Aorta (tissue), 5 donors: Measurements from ENCODE around the gene CLDN3. TPM values are rescaled to one million over a fixed set of nuclear protein-coding genes. Genes with fewer than 3 reads are reported as not detected.
"Not testable (repeated sequence)": the region's sequence is repeated elsewhere in the genome, so short reads cannot be mapped to it uniquely, and the experiment has no call there.

Source experiments
- ATAC-seq: fragments of 200-7000 bp; cut with Tn5 transposase; one replicate; pipeline ENCODE4 v1.9.1; 2022; ENCODE audit warnings: moderate library complexity; ENCODE audit not compliant: low FRiP score
- DNase-seq, 2 donors: peaks; one replicate each; pipeline ENCODE4 v3.0.0-alpha.2; 2020
- H3K27ac ChIP-seq, 2 donors: one replicate each; pipeline ENCODE4 v1.5.1; 2013; ENCODE audit warnings: low read length in 2 of 2, mild to moderate bottlenecking in 2 of 2, moderate library complexity in 2 of 2, control low read depth in 1 of 2, inconsistent platforms in 1 of 2, low read depth in 1 of 2
- H3K27me3 ChIP-seq, 2 donors: one replicate each; pipeline ENCODE4 v1.6.1; 2013; ENCODE audit warnings: control low read depth in 1 of 2, low read length in 1 of 2, mild to moderate bottlenecking in 1 of 2, moderate library complexity in 1 of 2; ENCODE audit not compliant: insufficient read depth in 2 of 2, control insufficient read depth in 1 of 2
- H3K36me3 ChIP-seq, 2 donors: one replicate each; pipeline ENCODE4 v1.6.1; 2013; ENCODE audit warnings: control low read depth in 1 of 2, low read length in 1 of 2, mild to moderate bottlenecking in 1 of 2; ENCODE audit not compliant: insufficient read depth in 2 of 2, control insufficient read depth in 1 of 2
- H3K4me1 ChIP-seq, 2 donors: one replicate each; pipeline ENCODE4 v1.6.1; 2013; ENCODE audit warnings: low read length in 2 of 2, control low read depth in 1 of 2, mild to moderate bottlenecking in 1 of 2, moderate library complexity in 1 of 2; ENCODE audit not compliant: insufficient read depth in 2 of 2, control insufficient read depth in 1 of 2
- H3K4me3 ChIP-seq, 2 donors: one replicate each; pipeline ENCODE4 v1.5.1; 2013; ENCODE audit warnings: low read length in 2 of 2, control low read depth in 1 of 2, mild to moderate bottlenecking in 1 of 2
- H3K9me3 ChIP-seq: one replicate; pipeline ENCODE4 v1.6.1; 2013; ENCODE audit warnings: mild to moderate bottlenecking, low read length; ENCODE audit not compliant: control insufficient read depth
- WGBS, 2 donors: extraction: QIAGEN DNeasy Blood & Tissue Kit; methylation state at CpG; one replicate each; pipeline ENCODE4 v1.1.7; 2013; 5-methylcytosine and 5-hydroxymethylcytosine counted together
- intact Hi-C, 2 donors: fragments of 100-400 bp; cut with DNase I; formaldehyde crosslinking; loops; one replicate each; pipeline versions ENCODE4 v1.14.2 to v1.15.0; 2022
- polyA plus RNA-seq, 2 donors: library from polyadenylated mRNA; stranded (reverse); fragments of 200-250 nt; gene quantifications; one replicate each; pipeline ENCODE4 v1.2.3, GENCODE V29; 2013
- total RNA-seq, 2 donors: library from RNA; stranded (reverse); fragmentation: NEBNext Ultra II Directional; extraction: Animal tissue kit (Norgen Biotek cat#: 25700); gene quantifications; one replicate each; pipeline ENCODE4 v1.2.1, GENCODE V29; 2021
- donor health status: healthy with polysubstance abuse.
- donor health status: Bipolar disorder and iron deficiency.
- donor health status: DM: no; HTN: no; CAD: no.
- donor health status: DM: no; HTN: no; CAD: no.
- donor health status: DM: yes; HTN: yes; CAD: no.

CLDN3 gene
- total and polyA plus RNA-seq, 4 donors = 1.3 to 17.4 TPM; not detected in 2

DNA sequence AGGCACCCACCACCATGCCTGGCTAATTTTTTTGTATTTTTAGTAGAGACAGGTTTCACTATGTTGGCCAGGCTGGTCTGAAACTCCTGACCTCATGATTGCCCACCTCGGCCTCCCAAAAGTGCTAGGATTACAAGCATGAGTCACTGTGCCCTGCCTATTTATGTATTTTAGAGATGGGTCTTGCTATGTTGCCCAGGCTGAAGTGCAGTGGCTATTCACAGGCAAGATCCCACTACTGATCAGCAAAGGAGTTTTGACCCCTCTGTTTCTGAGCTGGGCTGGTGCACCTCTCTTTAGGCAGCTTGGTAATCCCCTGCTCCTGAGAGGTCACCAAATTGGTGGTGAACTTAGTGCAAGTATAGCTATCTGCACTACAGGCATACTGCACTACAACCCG lies 37.7 kb downstream of the CLDN3 start:
- Histone ChIP-seq H3K36me3 (peaks cover 0 to 2% of the 10 kb centered on the region in 2 donors), H3K27me3 (no peaks in the 10 kb centered on the region), H3K4me1 (no peaks in the 10 kb centered on the region), H3K9me3 (no peaks in the 10 kb centered on the region), H3K4me3 (no peak overlapping the region), H3K27ac (no peak overlapping the region)
- WGBS, 2 donors = 50 to 78% methylated on average over 2 of the region's 2 CpGs
- DNase-seq (no peak), ATAC-seq (no peak)
- intact Hi-C loops = no loop called here

DNA sequence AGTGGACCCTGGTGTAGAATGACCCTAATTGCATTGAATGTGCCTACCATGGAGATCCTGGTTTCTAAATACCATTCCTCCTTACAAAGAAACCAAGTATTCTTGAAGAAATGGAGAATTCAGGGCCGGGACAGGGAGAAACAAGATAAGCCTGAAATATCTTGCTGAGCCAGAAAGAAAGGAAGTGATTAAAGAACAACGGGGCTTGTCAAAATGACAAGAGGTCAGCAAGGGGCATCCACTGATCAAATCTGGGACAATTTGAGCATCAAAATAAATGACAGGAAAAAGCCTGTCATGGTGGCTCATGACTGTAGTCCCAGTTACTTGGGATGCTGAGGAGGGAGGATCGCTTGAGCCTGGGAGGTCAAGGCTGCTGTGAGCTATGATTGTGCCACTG lies 39.6 kb downstream of the CLDN3 start:
- Histone ChIP-seq H3K4me3 (no peak overlapping the region), H3K27ac (no peak overlapping the region), H3K27me3 (no peaks in the 10 kb centered on the region), H3K9me3 (no peaks in the 10 kb centered on the region), H3K36me3 (no peaks in the 10 kb centered on the region), H3K4me1 (no peaks in the 10 kb centered on the region)
- WGBS, 2 donors = 53 to 57% methylated on average over 3 of the region's 3 CpGs
- ATAC-seq (no peak), DNase-seq (no peak)
- intact Hi-C loops = no loop called here

DNA sequence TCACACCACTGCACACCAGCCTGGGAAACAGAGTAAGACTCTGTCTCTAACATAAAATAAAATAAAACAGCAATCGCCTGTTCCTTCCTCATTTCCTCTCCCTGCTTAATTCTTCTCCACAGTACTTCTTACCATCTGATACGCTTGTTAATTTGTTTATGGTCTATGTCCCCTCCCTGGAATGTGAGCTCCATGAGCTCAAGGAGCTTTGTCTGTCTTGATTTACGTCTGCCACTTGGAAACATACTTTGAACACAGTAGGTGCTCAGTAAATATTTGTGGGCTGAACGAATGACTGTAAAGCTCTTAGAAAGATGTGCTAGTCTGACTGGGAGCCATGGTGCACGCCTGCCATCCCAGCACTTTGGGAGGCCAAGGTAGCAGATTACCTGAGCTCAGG lies 41.5 kb downstream of the CLDN3 start:
- H3K4me1 ChIP-seq = no peaks in the 10 kb centered on the region
- no peak overlapping the region for H3K4me3 ChIP-seq
- no peak overlapping the region for H3K27ac ChIP-seq
- no peaks in the 10 kb centered on the region for H3K9me3 ChIP-seq
- DNase-seq (no peak), ATAC-seq (no peak)
- no peaks in the 10 kb centered on the region for H3K27me3 ChIP-seq
- 53% methylated on average over 5 of the region's 5 CpGs for WGBS, 2 donors
- H3K36me3 ChIP-seq = no peaks in the 10 kb centered on the region
- intact Hi-C loops = no loop called here

DNA sequence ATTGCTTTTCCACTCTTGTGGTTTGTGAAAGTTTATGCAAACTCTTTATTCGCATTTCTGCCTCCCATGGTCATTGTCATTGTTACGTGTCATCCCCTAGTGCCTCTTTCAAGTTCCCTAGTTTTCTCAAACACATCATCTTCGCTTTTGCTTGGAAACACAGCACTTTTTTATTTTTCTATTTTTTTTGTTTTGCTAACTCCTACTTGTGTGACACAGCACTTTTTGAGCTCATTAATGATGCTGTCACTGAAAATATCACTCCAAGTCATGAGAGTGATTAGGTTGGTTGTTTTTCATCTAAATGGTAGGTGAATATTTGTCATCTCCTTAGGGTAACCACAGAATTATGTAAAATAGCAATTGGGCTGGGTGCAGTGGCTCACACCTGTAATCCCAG lies 42.1 kb downstream of the CLDN3 start:
- ATAC-seq = no peak
- H3K36me3 ChIP-seq = no peaks in the 10 kb centered on the region
- DNase-seq = no peak
- WGBS, 2 donors = 74% methylated on average over 3 of the region's 3 CpGs
- H3K4me3 ChIP-seq = no peak overlapping the region
- no peak overlapping the region for H3K27ac ChIP-seq
- H3K27me3 ChIP-seq = no peaks in the 10 kb centered on the region
- no peaks in the 10 kb centered on the region for H3K9me3 ChIP-seq
- H3K4me1 ChIP-seq = no peaks in the 10 kb centered on the region
- intact Hi-C loops = loop anchor here in 1 of 2 donors (2.0 kb wide), 1 partner anchor 121 kb away; no protein-coding TSS in a partner anchor

DNA sequence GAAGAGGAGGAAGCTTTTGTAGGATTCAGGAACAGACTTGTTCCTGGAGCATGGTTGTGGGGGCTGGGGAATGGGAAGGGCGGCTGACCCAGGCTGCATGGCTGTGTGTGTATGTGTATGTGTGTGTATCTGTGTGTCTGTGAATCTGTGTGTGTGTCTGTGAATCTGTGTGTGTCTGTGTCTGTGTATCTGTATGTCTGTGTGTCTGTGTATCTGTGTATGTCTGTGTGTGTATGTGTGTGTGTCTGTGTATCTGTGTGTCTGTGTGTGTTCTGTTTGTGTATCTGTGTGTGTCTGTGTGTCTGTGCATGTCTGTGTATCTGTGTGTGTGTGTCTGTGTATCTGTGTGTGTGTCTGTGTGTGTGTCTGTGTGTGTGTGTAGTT lies 44.0 kb downstream of the CLDN3 start:
- Histone ChIP-seq H3K4me1 (no peaks in the 10 kb centered on the region), H3K36me3 (no peaks in the 10 kb centered on the region), H3K9me3 (no peaks in the 10 kb centered on the region), H3K27ac (no peak overlapping the region), H3K27me3 (no peaks in the 10 kb centered on the region), H3K4me3 (no peak overlapping the region)
- WGBS, 2 donors = 41 to 63% methylated on average over 1 of the region's 1 CpG
- ATAC-seq (no peak), DNase-seq (no peak)
- intact Hi-C loops = loop anchor here in 1 of 2 donors (2.0 kb wide), 1 partner anchor 119 kb away; no protein-coding TSS in a partner anchor

DNA sequence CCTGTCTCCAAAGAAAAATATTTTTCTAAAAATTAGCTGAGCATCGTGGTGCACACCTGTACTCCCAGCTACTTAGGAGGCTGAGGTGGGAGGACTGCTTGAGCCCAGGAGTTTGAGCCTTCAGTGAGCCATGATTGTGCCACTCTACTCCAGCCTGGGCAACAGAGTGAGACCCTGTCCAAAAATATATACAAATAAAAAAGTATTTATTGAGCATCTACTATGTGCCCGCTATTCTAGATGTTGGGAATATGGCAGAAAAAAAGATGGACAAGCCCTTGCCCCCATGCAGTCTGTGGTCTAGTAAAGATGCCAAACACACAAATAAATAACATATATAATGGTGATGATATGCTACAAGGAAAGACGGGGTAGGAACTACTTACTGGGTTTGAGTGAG lies 46.3 kb downstream of the CLDN3 start:
- DNase-seq (no peak), ATAC-seq (no peak)
- intact Hi-C loops = no loop called here
- 93 to 95% methylated on average over 3 of the region's 3 CpGs for WGBS, 2 donors
- Histone ChIP-seq H3K36me3 (no peaks in the 10 kb centered on the region), H3K4me1 (no peaks in the 10 kb centered on the region), H3K9me3 (no peaks in the 10 kb centered on the region), H3K27ac (no peak overlapping the region), H3K27me3 (no peaks in the 10 kb centered on the region), H3K4me3 (no peak overlapping the region)

DNA sequence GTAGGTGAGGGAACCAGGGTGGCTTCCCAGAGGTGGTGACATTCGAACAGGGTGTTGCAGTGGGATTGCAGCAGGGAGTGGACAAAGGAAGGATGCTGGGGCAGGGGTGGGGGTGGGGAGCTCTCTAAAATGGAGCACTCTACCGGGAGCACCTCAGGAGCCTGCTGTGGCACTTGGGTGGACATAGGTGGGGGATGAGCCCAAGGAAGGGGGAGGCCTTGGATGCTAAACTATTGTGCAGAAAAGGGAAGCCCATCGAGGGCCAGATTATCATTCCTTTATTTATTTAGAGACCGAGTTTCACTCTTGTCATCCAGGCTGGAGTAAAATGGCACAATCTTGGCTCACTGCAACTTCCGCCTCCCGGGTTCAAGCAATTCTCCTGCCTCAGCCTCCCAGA lies 47.3 kb downstream of the CLDN3 start:
- H3K9me3 ChIP-seq = no peaks in the 10 kb centered on the region
- H3K4me3 ChIP-seq = no peak overlapping the region
- DNase-seq = no peak
- no peaks in the 10 kb centered on the region for H3K36me3 ChIP-seq
- H3K27ac ChIP-seq = no peak overlapping the region
- no peaks in the 10 kb centered on the region for H3K4me1 ChIP-seq
- no peak for ATAC-seq
- no peaks in the 10 kb centered on the region for H3K27me3 ChIP-seq
- WGBS, 2 donors = 66 to 79% methylated on average over 6 of the region's 6 CpGs
- intact Hi-C loops = no loop called here

DNA sequence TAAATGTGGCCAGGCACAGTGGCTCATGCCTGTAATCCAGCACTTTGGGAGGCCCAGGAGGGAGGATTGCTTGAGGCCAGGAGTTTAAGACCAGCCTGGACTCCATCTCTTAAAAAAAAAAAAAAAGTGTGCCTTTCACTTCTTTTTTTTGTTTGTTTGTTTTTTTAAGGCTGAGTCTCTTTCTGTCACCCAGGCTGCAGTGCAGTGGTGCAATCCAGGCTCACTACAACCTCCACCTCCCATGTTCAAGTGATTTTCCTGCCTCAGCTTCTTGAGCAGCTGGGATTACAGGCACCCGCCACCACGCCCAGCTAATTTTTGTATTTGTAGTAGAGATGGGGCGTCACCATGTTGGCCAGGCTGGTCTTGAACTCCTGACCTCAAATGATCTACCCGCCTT lies 47.9 kb downstream of the CLDN3 start:
- H3K4me3 ChIP-seq, DNase-seq, H3K27ac ChIP-seq, H3K9me3 ChIP-seq, intact Hi-C loops, H3K27me3 ChIP-seq, ATAC-seq, H3K36me3 ChIP-seq, H3K4me1 ChIP-seq: not testable (repeated sequence)
- WGBS, 2 donors = 71 to 85% methylated on average over 4 of the region's 4 CpGs

DNA sequence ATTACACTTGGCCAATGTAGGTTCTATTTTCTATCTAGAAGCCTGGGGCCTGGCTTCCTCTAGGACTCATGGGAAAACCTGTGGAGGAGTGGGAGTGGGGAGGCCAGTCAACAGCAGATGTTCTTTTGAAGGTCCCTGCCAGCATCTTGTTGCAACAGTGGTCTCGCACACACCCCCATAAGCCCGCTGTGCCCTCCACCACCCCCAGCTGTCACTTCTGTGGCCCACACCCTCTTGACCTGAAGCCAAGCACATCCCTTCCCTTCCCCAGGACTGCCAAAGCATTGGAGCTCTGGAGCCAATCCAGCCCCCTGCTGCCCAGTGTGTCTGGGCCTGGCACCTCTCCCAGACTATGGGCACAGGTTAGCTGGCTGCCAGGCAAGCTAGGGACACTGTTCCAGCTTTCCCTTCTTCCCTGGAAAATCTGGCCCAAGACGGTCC lies 48.7 kb downstream of the CLDN3 start:
- ATAC-seq (peak; percentile 48), DNase-seq (peak; percentile 79 to 85)
- intact Hi-C loops = loop anchor here in 1 of 2 donors (2.0 kb wide), 1 partner anchor 39 kb away; the partner anchor contains the start of genes BUD23 and DNAJC30
- Histone ChIP-seq H3K4me1 (no peaks in the 10 kb centered on the region), H3K4me3 (no peak overlapping the region), H3K36me3 (no peaks in the 10 kb centered on the region), H3K9me3 (no peaks in the 10 kb centered on the region), H3K27me3 (no peaks in the 10 kb centered on the region), H3K27ac (no peak overlapping the region)
- 5% methylated on average over 3 of the region's 3 CpGs for WGBS, 2 donors
